K562 (cell line): Measurements from ENCODE around the gene C6orf89. TPM values are rescaled to one million over a fixed set of nuclear protein-coding genes. Genes with fewer than 3 reads are reported as not detected.

Experiments
- BACH1 ChIP-seq: fragments of 200-800 bp; sonication (Bioruptor generic); IDR thresholded peaks from 2 replicates; pipeline ENCODE4 v1.6.1; 2016; ENCODE audit warnings: missing genetic modification characterization, missing compliant biosample characterization
- BRD4 ChIP-seq: fragments of 200-600 bp; sonication (generic); IDR thresholded peaks from 2 replicates; pipeline ENCODE4 v1.6.1; 2017; ENCODE audit warnings: inconsistent platforms
- CREM ChIP-seq: IDR thresholded peaks from 2 replicates; pipeline ENCODE4 v1.6.1; 2014; ENCODE audit warnings: antibody characterized with exemption, low read depth
- EP400 ChIP-seq: fragments of 450-650 bp; IDR thresholded peaks from 2 replicates; pipeline ENCODE4 v1.6.1; 2017; ENCODE audit warnings: antibody characterized with exemption, mild to moderate bottlenecking, moderate library complexity
- FOSL1 ChIP-seq: fragments of 200-800 bp; sonication (Bioruptor generic); conservative IDR thresholded peaks from 2 replicates; pipeline ENCODE4 v1.6.1; 2016; ENCODE audit warnings: missing genetic modification characterization, missing compliant biosample characterization
- GATA2 ChIP-seq: sonication (generic); formaldehyde crosslinking; IDR thresholded peaks from 2 replicates; pipeline ENCODE4 v1.4.0; 2020; ENCODE audit warnings: mild to moderate bottlenecking, missing genetic modification reagents
- HDAC2 ChIP-seq: fragments of 450-650 bp; IDR thresholded peaks from 2 replicates; pipeline ENCODE4 v1.6.1; 2016; ENCODE audit warnings: mild to moderate bottlenecking
- MECOM ChIP-seq: fragments of 250-450 bp; sonication (Bioruptor Pico); IDR thresholded peaks from 2 replicates; pipeline ENCODE4 v1.8.0; 2022; ENCODE audit warnings: inconsistent platforms
- MEIS2 ChIP-seq: fragments of 450-650 bp; IDR thresholded peaks from 2 replicates; pipeline ENCODE4 v1.6.1; 2014; ENCODE audit warnings: mild to moderate bottlenecking; ENCODE audit not compliant: partially characterized antibody
- NKRF ChIP-seq: fragments of 450-650 bp; IDR thresholded peaks from 2 replicates; pipeline ENCODE4 v1.6.1; 2016; ENCODE audit warnings: borderline replicate concordance
- NR2C1 ChIP-seq, 2 experiments: fragments of 450-650 bp; IDR thresholded peaks; 2 replicates each; pipeline ENCODE4 v1.6.1; 2017; ENCODE audit warnings: mild to moderate bottlenecking in 2 of 2, antibody characterized with exemption in 1 of 2, inconsistent platforms in 1 of 2, missing compliant biosample characterization in 1 of 2, missing genetic modification characterization in 1 of 2
- SMARCC2 ChIP-seq: fragments of 450-650 bp; IDR thresholded peaks from 2 replicates; pipeline ENCODE4 v1.6.1; 2017; ENCODE audit warnings: antibody characterized with exemption, moderate library complexity, mild to moderate bottlenecking, low read depth
- TCF3 ChIP-seq: sonication (generic); formaldehyde crosslinking; IDR thresholded peaks from 2 replicates; pipeline ENCODE4 v1.4.0; 2020; ENCODE audit warnings: mild to moderate bottlenecking, missing genetic modification reagents
- TEAD4 ChIP-seq, 2 experiments: sonication (generic) in 1 of 2; formaldehyde crosslinking in 1 of 2; IDR thresholded peaks; 2 replicates each; pipeline versions ENCODE4 v1.6.1 to v1.8.0; 2012 to 2022; ENCODE audit warnings: borderline replicate concordance in 1 of 2, inconsistent platforms in 1 of 2, low read length in 1 of 2, mild to moderate bottlenecking in 1 of 2, missing genetic modification reagents in 1 of 2
- ZNF316 ChIP-seq: fragments of 450-650 bp; IDR thresholded peaks from 2 replicates; pipeline ENCODE4 v1.6.1; 2016
- polyA plus RNA-seq, 8 experiments: library from polyadenylated mRNA; depleted of rRNA in 4 of 8; stranded (reverse) in 5 of 8; unstranded in 3 of 8; fragments of >200 nt; fragmentation: Nextera tagmentation in 2 of 8; fragmentation: Illumina TruSeq in 1 of 8; extraction: Ambion mirVana in 2 of 8; extraction: Trizol in 1 of 8; gene quantifications; 2 replicates each; pipeline versions ENCODE4 v1.2.1 to v1.2.3, GENCODE V29; 2011 to 2014; ENCODE audit warnings: inconsistent platforms in 1 of 8, missing spikeins in 1 of 8
- total RNA-seq, 7 experiments: library from RNA; depleted of rRNA in 6 of 7; stranded (reverse); fragments of >200 nt in 6 of 7; fragmentation: Illumina TruSeq in 2 of 7; extraction: Trizol in 2 of 7; gene quantifications; 2 replicates each; pipeline versions ENCODE4 v1.2.1 to v1.2.3, GENCODE V29; 2011 to 2021; ENCODE audit warnings: low replicate concordance in 1 of 7
- TF ChIP-seq, protein P1 (sequence below): sonication (generic); formaldehyde crosslinking; IDR thresholded peaks from 2 replicates; pipeline ENCODE4 v1.5.0; 2020; ENCODE audit warnings: missing genetic modification reagents
- TF ChIP-seq, protein P2 (sequence below), 2 experiments: fragments of 450-650 bp in 1 of 2; sonication (generic) in 1 of 2; formaldehyde crosslinking in 1 of 2; IDR thresholded peaks in 1 of 2; conservative IDR thresholded peaks in 1 of 2; 2 replicates each; pipeline versions ENCODE4 v1.6.1 to v1.8.1; 2016 to 2023; ENCODE audit warnings: mild to moderate bottlenecking in 2 of 2, moderate library complexity in 2 of 2, inconsistent platforms in 1 of 2, missing genetic modification reagents in 1 of 2
- TF ChIP-seq, protein P3 (sequence below), 2 experiments: fragments of 150-350 bp in 1 of 2; IDR thresholded peaks; 2 replicates each; pipeline ENCODE4 v1.6.1; 2012 to 2016; ENCODE audit warnings: low read depth in 2 of 2, low read length in 2 of 2, mild to moderate bottlenecking in 1 of 2, moderate library complexity in 1 of 2

C6orf89 gene
- total and polyA plus RNA-seq, 9 of the 15 experiments (the other 6 are each of a cell fraction or from before 2014, with no cell fraction given) = 35.2 to 111 (median 58.5) TPM

DNA sequence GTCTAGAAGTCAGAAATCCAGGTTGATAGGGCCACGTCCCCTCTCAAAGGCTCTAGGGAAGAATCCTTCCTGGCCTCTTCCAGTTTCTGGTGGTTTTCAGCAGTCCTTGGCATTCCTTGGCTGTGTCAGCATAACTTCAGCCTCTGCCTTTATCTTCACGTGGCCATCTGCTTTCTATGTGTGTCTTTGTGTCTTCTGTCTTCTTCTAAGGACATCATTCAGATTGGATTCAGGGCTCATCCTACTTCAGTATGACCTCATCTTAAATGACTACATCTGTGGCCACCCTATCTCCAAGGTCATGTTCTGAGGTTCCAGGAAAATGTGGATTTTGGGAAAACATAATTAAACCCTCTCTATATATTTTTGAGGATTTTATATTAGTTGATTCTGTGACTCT lies 23.0 kb downstream of the C6orf89 start (continued):
- TF ChIP-seq, protein P1, sequence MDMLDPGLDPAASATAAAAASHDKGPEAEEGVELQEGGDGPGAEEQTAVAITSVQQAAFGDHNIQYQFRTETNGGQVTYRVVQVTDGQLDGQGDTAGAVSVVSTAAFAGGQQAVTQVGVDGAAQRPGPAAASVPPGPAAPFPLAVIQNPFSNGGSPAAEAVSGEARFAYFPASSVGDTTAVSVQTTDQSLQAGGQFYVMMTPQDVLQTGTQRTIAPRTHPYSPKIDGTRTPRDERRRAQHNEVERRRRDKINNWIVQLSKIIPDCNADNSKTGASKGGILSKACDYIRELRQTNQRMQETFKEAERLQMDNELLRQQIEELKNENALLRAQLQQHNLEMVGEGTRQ (CRISPR knock-in tag) = peak; percentile 27; the same call in 1 of the 2 replicates
- peak; percentile 76 for TF ChIP-seq ZNF316
- TF ChIP-seq, protein P2, sequence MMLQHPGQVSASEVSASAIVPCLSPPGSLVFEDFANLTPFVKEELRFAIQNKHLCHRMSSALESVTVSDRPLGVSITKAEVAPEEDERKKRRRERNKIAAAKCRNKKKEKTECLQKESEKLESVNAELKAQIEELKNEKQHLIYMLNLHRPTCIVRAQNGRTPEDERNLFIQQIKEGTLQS (IDR thresholded peaks at IDR 0.05) = peak; percentile 94
- TF ChIP-seq, protein P2 (CRISPR knock-in tag; conservative IDR thresholded peaks at IDR 0.05) = no peak; the same call in 1 of the 2 replicates
- peak; percentile 50; the same call in 1 of the 2 replicates for TF ChIP-seq GATA2 (CRISPR knock-in tag)
- peak; percentile 62; the same call in 1 of the 2 replicates for TF ChIP-seq FOSL1 (tag)
- TF ChIP-seq SMARCC2 = peak; percentile 51; the same call in 1 of the 2 replicates
- peak; percentile 54; the same call in 1 of the 2 replicates for TF ChIP-seq CREM
- TF ChIP-seq NKRF = no peak
- TF ChIP-seq HDAC2 = 0 out of 2 replicates have a peak, but pooled peaks have one; percentile 26
- TF ChIP-seq MECOM (CRISPR knock-in tag) = peak; percentile 95
- 0 out of 2 replicates have a peak, but pooled peaks have one; percentile 27 for TF ChIP-seq BACH1 (tag)
- no peak for TF ChIP-seq NR2C1 (IDR thresholded peaks at IDR 0.05)
- 0 out of 2 replicates have a peak, but pooled peaks have one; percentile 17 for TF ChIP-seq NR2C1 (tag; IDR thresholded peaks at IDR 0.05)
- TF ChIP-seq TCF3 = peak; percentile 73
- peak; percentile 30 for TF ChIP-seq MEIS2
- TF ChIP-seq EP400 = 0 out of 2 replicates have a peak, but pooled peaks have one; percentile 23
- peak; percentile 50; the same call in 1 of the 2 replicates for TF ChIP-seq TEAD4 (IDR thresholded peaks at IDR 0.05; ENCODE audit: low read length)
- TF ChIP-seq TEAD4 (CRISPR knock-in tag; IDR thresholded peaks at IDR 0.05; ENCODE audit: borderline replicate concordance) = no peak
- TF ChIP-seq BRD4 = no peak
- TF ChIP-seq, protein P3, sequence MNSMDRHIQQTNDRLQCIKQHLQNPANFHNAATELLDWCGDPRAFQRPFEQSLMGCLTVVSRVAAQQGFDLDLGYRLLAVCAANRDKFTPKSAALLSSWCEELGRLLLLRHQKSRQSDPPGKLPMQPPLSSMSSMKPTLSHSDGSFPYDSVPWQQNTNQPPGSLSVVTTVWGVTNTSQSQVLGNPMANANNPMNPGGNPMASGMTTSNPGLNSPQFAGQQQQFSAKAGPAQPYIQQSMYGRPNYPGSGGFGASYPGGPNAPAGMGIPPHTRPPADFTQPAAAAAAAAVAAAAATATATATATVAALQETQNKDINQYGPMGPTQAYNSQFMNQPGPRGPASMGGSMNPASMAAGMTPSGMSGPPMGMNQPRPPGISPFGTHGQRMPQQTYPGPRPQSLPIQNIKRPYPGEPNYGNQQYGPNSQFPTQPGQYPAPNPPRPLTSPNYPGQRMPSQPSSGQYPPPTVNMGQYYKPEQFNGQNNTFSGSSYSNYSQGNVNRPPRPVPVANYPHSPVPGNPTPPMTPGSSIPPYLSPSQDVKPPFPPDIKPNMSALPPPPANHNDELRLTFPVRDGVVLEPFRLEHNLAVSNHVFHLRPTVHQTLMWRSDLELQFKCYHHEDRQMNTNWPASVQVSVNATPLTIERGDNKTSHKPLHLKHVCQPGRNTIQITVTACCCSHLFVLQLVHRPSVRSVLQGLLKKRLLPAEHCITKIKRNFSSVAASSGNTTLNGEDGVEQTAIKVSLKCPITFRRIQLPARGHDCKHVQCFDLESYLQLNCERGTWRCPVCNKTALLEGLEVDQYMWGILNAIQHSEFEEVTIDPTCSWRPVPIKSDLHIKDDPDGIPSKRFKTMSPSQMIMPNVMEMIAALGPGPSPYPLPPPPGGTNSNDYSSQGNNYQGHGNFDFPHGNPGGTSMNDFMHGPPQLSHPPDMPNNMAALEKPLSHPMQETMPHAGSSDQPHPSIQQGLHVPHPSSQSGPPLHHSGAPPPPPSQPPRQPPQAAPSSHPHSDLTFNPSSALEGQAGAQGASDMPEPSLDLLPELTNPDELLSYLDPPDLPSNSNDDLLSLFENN (IDR thresholded peaks at IDR 0.05; ENCODE audit: low read depth in 2 of 2, low read length in 2 of 2) = no peak
